Neural crest cell (in vitro differentiated cells): ENCODE results near the gene KIRREL1. TPM values are rescaled to one million over a fixed set of nuclear protein-coding genes. Genes with fewer than 3 reads are reported as not detected.

ENCODE experiments used
- DNase-seq: peaks from one replicate; pipeline ENCODE4 v3.0.0; 2021; ENCODE audit warnings: low read depth, mixed read lengths, low spot score
- H3K27ac Mint-ChIP-seq: one replicate; pipeline ENCODE4 v1.8.0; 2021; ENCODE audit warnings: mild to moderate bottlenecking, mixed read lengths; ENCODE audit not compliant: unreplicated experiment
- H3K27me3 Mint-ChIP-seq: 2 replicates; pipeline ENCODE4 v1.8.0; 2021; ENCODE audit warnings: low read depth, mild to moderate bottlenecking, mixed read lengths
- H3K36me3 Mint-ChIP-seq: 2 replicates; pipeline ENCODE4 v1.8.0; 2021; ENCODE audit warnings: low read depth, mild to moderate bottlenecking, mixed read lengths
- H3K4me1 Mint-ChIP-seq: 2 replicates; pipeline ENCODE4 v1.8.0; 2021; ENCODE audit warnings: mixed read lengths
- H3K4me3 Mint-ChIP-seq: one replicate; pipeline ENCODE4 v1.8.0; 2021; ENCODE audit warnings: mild to moderate bottlenecking, mixed read lengths
- H3K9me3 Mint-ChIP-seq: 2 replicates; pipeline ENCODE4 v1.8.0; 2021; ENCODE audit warnings: mixed read lengths
- CTCF ChIP-seq: fragments of 200-600 bp; sonication (generic); conservative IDR thresholded peaks from 2 replicates; pipeline ENCODE4 v1.5.0; 2021; ENCODE audit warnings: antibody characterized with exemption, mild to moderate bottlenecking
- total RNA-seq: library from RNA; stranded (reverse); gene quantifications from 2 replicates; pipeline ENCODE4 v1.2.1, GENCODE V29; 2021

KIRREL1 gene
- total RNA-seq, 1 donor from 2014 or later: 64.9 TPM

- no peaks in the 10 kb centered on the region for H3K27me3 Mint-ChIP-seq
- H3K9me3 Mint-ChIP-seq: no peaks in the 10 kb centered on the region
- no peak overlapping the region for H3K4me3 Mint-ChIP-seq
- no peak for DNase-seq
- no peaks in the 10 kb centered on the region for H3K36me3 Mint-ChIP-seq
- no peak for TF ChIP-seq CTCF
- H3K27ac Mint-ChIP-seq: no peak overlapping the region
- peaks cover 43% of the 10 kb centered on the region for H3K4me1 Mint-ChIP-seq
Observed at GRCh38 chr1:158059984-158060383, 66.5 kb downstream of the KIRREL1 start.

- peak overlapping the region; percentile 16 for H3K27ac Mint-ChIP-seq
- no peak for TF ChIP-seq CTCF
- no peaks in the 10 kb centered on the region for H3K9me3 Mint-ChIP-seq
- H3K4me3 Mint-ChIP-seq: no peak overlapping the region
- no peaks in the 10 kb centered on the region for H3K27me3 Mint-ChIP-seq
- no peaks in the 10 kb centered on the region for H3K36me3 Mint-ChIP-seq
- no peak for DNase-seq
- H3K4me1 Mint-ChIP-seq: peaks cover 38% of the 10 kb centered on the region
Observed at GRCh38 chr1:158062174-158062573, 68.7 kb downstream of the KIRREL1 start.

- DNase-seq: no peak
- Mint-ChIP-seq H3K4me1 (peaks cover 50% of the 10 kb centered on the region), H3K36me3 (no peaks in the 10 kb centered on the region), H3K27ac (peak overlapping the region; percentile 28), H3K9me3 (no peaks in the 10 kb centered on the region), H3K4me3 (no peak overlapping the region), H3K27me3 (no peaks in the 10 kb centered on the region)
- no peak for TF ChIP-seq CTCF
Observed at GRCh38 chr1:158067662-158068061, 74.2 kb downstream of the KIRREL1 start.

- Mint-ChIP-seq H3K27me3 (no peaks in the 10 kb centered on the region), H3K36me3 (no peaks in the 10 kb centered on the region), H3K27ac (no peak overlapping the region), H3K4me3 (no peak overlapping the region), H3K9me3 (no peaks in the 10 kb centered on the region), H3K4me1 (peaks cover 61% of the 10 kb centered on the region)
- TF ChIP-seq CTCF: no peak
- DNase-seq: no peak
Observed at GRCh38 chr1:158068918-158069317, 75.5 kb downstream of the KIRREL1 start.

GRCh38 chr1:158071138-158071537, 77.7 kb downstream of the KIRREL1 start:
- Mint-ChIP-seq H3K27me3 (no peaks in the 10 kb centered on the region), H3K27ac (peak overlapping the region; percentile 95), H3K36me3 (no peaks in the 10 kb centered on the region), H3K9me3 (no peaks in the 10 kb centered on the region), H3K4me1 (peaks cover 62% of the 10 kb centered on the region), H3K4me3 (no peak overlapping the region)
- no peak for DNase-seq
- TF ChIP-seq CTCF: no peak

- Mint-ChIP-seq H3K27ac (no peak overlapping the region), H3K27me3 (no peaks in the 10 kb centered on the region), H3K4me1 (peaks cover 65% of the 10 kb centered on the region), H3K9me3 (no peaks in the 10 kb centered on the region), H3K4me3 (no peak overlapping the region), H3K36me3 (peaks cover 3% of the 10 kb centered on the region)
- TF ChIP-seq CTCF: no peak
- DNase-seq: no peak
Observed at GRCh38 chr1:158075078-158075477, 81.6 kb downstream of the KIRREL1 start.
